H4 (cell line): ENCODE measurements around the gene GNLY. TPM values are rescaled to one million over a fixed set of nuclear protein-coding genes. Genes with fewer than 3 reads are reported as not detected.

Experiments
- DNase-seq: peaks from one replicate; pipeline ENCODE4 v3.0.0-alpha.2; 2015; ENCODE audit warnings: low spot score
- total RNA-seq: library from RNA; depleted of rRNA; stranded (reverse); fragments of >200 nt; shearing (Covaris generic); gene quantifications from 2 replicates; pipeline ENCODE4 v1.2.3, GENCODE V29; 2014

GNLY gene
- total RNA-seq, 1 experiment from 2014 or later, result not detected

DNA sequence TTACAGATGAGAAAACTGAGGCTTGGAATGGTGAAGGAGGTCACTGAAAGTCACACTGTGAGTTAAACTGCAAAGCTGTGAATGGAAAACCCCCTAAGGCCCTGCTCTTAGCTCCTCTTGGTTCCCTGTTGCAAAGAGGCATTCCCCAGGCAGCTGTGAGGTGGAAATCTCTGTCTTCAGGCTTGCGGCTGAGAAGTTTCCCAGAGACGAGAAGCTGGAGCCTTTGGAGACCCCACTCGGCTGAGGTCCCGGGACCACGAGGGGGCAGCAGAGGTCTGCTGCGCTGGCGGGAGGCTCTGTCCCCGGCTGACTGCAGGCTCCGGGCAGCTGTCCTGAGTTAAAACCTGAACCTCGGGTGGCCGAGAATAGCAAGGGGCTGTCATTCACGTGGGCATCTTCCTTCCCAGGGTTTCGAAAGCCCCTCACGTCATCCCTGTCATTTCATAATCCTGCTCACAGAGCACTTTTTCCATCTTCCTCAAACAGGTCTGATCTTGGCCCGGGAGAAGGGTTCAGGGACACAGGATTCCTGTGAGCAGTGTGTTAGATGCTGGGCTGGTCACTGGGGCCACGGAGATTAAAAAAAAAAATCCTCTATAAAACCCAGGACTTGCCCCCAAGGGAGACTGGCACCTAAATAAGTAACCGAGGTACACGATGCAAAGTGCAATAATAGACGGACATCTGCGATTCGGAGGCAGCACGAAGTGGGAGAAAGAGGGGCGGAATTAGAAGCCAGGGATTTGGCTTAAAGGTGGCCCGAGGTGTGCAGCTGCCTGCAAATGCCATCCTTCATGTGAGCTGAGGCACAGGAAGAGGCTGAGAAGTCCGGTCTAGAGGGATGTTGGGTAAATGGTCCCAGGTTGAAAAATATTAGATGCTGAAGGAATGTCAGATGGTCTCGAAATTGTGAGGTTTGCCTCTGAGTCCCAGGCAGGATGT, 35.0 kb downstream of the GNLY start:
- peak; percentile 63 for DNase-seq

DNA sequence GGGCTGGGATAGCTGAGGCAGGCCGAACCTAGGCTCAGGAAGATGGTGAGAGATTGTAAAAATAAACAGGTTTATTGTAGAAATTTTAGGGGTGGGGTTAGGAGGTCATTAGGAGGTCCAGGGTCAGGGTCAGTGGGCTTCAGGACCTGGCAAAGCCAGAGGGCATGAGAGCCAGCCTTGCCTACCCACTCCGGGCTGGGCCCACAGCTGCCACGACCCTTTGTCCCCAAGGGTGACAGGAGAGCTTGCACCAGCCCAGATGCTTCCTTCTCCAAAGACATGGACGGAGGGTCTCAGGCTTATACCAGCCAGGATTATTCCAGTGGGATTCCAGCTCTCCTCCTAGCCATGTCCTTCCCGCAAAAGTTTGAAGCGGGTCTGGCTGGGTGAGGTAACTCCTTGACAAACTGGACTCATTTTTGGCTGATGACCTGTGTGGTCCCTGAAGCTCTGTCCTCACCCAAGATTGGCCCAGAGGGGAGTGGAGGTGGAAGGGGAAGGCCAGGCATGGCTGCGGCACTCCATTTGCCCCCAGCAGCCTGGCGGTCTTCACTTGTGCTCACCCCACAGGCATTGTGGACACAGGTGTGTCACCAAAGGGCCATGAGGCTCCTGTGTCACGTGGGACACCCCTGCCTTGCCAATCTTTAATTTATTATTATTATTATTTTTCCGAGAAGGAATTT, 35.8 kb downstream of the GNLY start:
- no peak for DNase-seq

GRCh38 chr2:85730686-85731230, 36.6 kb downstream of the GNLY start:
- no peak for DNase-seq

DNA sequence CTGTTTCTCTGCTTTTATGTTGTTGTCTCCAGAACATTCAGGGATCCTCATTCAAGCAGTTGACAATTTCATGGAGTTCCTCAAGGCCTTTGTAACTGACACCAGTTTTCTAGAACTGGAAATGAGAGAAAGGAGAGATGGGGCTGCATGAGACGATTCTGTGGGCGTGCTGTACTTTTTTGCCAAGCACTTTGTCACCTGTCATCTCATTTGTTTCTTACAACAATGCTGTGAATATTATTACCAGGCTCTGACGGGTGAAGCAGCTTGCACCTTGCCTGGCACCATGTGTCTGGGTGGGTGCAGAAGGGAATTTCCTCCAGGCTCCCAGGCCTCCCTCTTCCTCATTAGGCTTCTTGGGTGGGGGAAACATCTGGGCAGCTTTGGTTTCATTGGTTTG, 37.4 kb downstream of the GNLY start:
- DNase-seq, result no peak

GRCh38 chr2:85732467-85733120, 38.4 kb downstream of the GNLY start:
- no peak for DNase-seq

DNA sequence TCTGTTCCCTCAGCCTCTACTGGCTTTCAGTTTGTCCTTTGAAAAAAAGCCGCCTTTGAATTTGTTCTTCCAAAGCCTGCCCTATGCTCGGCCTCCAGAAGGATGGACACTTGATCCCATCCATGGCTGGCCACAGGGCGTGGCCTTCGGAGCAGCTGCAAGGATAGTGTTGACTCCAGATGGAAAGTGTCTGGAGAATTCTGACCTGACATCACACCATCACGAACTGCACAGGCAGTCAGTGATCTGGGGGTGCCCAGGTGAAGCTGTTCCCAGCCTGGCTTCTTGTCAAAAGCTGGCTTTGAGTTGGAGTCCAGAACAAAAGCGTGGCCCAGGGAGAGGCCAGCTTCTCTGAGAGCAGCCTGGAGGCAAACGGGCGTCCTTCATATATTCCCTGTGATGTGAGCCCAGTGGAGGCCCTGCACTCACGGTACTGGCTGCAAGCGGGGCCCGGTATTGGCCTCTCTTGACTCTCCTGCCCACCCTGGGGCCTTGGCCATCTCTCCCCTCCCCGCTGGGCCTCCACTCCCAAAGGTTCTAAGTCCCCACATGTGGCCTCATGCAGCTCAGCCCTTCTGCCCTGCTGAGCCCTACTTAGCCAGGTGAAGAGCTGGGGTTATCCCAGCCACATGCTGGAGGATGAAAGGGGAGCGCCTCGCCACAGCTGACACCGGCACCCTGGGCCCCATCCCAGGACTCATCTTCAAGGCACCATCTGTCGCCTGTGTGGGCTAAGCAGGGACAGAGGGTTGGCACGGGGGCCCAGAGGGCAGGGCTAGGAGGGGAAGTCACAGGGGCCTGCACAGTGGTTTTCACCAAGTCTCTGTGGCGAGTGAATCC, 39.2 kb downstream of the GNLY start:
- no peak for DNase-seq

- no peak for DNase-seq
Measured at GRCh38 chr2:85734015-85734414, 39.9 kb downstream of the GNLY start.

DNA sequence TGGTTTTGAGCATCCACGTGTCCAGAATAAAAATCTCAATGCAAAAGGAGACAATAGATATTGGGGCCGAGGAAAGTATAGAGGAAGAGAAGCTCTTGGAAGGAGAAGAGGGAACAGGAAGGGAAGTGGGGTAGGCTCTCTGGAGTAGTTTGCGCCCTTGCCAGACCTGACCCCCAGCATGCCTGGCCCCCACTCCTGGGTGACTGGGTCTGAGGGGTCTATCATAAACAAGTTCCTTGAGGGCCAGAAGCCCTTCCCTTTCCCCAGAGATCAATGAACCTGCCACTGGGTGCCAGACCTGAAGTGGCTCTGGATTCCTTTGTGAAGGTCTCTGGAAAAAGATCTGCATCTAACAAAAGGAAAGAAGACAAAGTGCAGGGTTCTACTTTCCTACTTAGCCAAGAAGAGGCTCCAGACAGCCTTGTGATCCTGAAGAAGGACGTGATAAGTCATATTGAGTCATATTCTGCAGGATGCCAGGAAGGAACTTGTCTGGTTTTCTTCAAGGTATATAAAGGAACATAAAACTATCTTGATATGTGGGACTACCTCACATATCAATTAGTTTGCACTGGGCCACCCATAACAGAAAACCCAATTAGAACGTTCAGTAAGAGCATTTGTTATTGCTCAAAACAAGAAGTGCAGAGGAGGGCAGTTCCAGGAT, 40.9 kb downstream of the GNLY start:
- no peak for DNase-seq

DNA sequence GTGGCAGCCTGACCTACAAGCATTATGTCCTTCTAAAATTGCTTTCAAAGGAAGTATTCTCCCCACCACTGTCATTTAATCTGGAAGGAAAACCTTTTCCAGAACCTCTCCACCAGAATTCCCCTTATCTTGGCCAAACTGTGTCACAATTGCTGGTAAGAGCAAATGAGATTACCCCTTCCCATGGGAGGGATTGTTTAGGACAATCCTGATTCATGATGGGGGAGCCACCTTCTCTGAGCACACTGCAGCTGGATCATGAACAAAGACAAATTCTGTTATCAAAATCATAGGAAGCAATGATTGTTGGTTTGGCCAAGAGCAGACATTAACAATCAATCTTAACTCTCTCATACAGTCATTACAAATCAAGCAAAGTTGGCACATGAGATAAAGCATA, 41.5 kb downstream of the GNLY start:
- no peak for DNase-seq

- DNase-seq, result no peak
Measured at GRCh38 chr2:85736456-85737355, 42.5 kb downstream of the GNLY start.

DNA sequence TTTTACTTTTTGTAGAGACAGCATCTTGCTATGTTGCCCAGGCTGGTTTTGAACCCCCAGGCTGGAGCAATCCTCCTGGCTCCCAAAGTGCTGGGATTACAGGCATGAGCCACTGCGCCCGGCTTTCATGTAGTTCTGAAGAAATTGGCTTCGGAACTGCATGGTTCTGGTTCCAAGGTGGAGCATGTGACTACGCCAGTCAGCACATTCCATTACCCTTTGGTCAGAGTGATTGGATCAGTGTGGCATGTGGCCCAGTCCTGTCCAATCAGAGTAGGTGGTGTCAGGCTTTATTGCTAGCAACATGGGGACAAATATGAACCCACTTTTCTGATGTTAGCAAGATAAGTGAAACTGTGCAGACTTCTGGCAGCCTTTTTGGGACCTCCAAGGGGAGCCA, 43.3 kb downstream of the GNLY start:
- peak; percentile 48 for DNase-seq

DNA sequence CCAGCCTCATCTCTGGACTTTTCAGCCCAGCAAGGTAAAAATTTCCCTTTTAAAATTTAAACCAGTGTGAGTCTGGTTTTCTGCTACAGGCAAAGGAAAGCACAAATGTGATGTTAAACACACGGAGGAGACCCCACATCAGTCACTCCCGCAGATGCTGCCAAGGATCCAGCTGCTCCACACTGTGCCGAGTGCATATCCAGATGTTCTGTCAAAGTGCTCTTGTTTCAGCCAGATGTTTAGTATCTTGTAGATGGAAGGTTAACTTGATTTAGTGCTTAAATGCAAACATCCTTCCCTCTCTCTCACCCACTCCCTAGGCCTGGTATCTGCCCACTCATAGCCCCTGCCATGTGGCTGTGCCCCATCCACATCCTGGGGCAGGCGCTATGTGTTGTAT, 43.8 kb downstream of the GNLY start:
- DNase-seq, result no peak

DNA sequence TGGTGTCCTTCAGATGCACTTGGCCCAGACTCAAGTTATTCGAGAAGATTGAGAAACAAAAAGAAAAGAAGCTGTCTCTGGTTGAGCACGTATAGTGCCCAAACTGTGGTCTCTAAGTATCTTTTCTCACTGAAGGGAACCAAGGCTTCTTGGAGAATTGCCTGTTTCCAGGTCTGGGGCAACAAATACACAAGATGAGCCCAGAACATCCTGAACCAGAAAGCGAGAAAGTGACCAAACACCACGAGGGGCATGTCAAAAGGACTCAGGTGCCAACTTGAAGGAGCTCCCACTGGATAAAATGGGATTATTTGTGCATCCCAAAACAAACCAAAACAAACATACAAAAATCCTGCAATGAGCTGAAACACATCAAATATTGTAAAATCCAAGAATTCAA, 46.0 kb downstream of the GNLY start:
- no peak for DNase-seq

DNA sequence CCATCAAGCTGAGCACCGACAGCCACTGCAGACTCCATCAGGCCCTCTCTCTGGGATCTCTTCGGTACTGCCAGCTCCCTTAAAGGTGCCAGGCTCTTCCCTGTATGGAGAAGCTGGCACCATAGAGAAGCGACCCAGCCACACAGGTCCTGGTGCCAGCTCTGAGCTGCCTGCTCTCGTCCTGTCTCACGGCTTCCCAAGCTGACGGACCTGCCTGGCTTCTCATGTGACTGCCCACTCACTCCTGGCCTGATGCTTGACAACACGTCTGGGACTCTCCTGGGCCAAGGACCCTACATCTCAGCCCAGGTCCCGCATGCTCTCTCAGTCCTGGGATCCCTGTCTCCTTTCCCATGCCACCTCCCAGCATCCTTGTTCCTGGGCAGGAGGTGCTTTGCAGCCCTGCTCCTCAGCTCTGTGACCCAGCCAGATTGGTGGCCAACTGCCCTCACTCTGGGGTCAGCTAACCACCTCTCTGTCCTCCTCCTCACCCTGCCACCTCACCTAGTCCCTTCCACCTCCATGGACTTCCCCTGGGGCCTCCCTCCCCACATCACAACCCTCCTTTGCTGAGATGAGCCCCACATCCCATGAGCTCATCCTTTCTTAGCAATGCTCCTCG, 47.2 kb downstream of the GNLY start:
- DNase-seq, result no peak

DNA sequence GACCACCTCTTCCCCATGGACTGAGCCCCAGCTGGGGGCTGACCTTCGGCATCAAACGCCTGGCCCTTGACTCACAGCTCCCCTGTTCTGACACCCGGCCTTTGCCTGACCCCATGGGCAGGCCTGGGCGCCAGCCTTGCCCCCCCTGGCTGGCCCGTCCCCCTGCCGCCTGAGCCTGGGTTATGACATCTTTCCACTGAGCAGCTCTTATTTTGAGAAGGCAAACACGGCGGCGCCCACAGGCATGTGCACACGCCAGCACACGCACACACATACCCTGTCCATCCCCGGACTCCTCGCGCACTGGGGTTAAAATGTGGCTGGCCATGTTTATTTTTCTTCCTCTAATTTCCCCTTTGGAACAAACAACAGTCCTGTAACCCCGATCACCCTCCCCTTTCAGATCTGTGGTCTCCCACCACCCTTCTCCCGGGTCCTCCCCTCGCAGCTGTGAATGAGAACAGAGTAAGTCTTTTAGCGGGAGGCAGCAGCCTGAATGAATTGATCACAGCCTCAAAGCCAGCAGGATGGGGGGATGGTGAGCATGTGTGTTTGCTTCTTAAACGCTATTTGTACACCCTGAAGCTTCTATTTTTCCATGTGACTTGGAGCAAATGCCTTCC, 47.8 kb downstream of the GNLY start:
- peak; percentile 94 for DNase-seq

DNA sequence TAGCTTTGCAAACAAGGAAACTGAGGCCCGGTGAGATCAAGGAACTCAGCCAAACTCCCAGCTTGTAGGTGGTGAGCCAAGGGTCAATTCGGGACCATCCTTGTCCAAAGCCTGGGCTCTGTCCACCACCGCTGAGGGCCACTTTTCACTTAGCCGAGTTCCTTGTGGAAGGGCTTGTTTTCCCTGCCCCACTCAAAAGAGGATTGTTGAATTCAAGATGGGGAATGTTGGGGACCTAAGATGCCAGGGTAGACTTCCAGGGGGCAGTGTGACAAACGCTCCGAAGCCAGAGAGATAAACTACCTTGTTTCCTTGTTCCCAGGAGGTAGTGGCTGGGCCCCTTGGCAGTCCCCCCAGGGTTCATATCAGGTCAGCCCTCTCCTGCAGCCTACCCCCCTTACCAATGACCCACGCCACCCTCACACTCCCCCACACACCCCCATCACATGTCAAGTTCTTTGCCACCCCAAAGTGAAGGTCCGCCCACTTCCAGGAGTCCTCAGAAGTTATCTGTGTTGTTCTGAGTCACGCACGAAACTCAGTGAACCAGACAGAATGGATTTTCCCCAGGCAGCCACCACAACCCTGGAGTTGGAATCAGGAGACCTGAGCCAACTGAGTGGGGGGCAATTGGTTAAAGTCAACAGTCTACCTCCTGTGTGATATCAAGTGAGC, 49.3 kb downstream of the GNLY start:
- DNase-seq, result peak; percentile 48

GRCh38 chr2:85744055-85744454, 49.9 kb downstream of the GNLY start:
- DNase-seq, result no peak
